DOHH2 (cell line): Measurements from ENCODE around the gene RIMS1.
"Not testable (repeated sequence)": the region's sequence is repeated elsewhere in the genome, so short reads cannot be mapped to it uniquely, and the experiment has no call there.

Experiments
- H3F3A ChIP-seq: fragments of 200-600 bp; sonication (generic), shearing (Covaris generic); 2 replicates; pipeline ENCODE4 v1.6.0; 2016; ENCODE audit warnings: antibody characterized with exemption, mild to moderate bottlenecking; ENCODE audit not compliant: control insufficient read depth, insufficient read depth
- H3K27ac ChIP-seq: fragments of 200-600 bp; sonication (generic); 2 replicates; pipeline ENCODE4 v1.5.1; 2014; ENCODE audit warnings: low read depth, mild to moderate bottlenecking, low read length, moderate library complexity
- H3K27me3 ChIP-seq: fragments of 200-600 bp; sonication (generic); 2 replicates; pipeline ENCODE4 v1.6.1; 2014; ENCODE audit warnings: mild to moderate bottlenecking, low read length, mixed read lengths; ENCODE audit not compliant: control insufficient read depth
- H3K36me3 ChIP-seq: fragments of 200-600 bp; sonication (generic); 2 replicates; pipeline ENCODE4 v1.6.1; 2014; ENCODE audit warnings: mild to moderate bottlenecking, low read length, moderate library complexity, mixed read lengths; ENCODE audit not compliant: control insufficient read depth
- H3K4me1 ChIP-seq: fragments of 200-600 bp; sonication (generic); 2 replicates; pipeline ENCODE4 v1.6.1; 2014; ENCODE audit warnings: mild to moderate bottlenecking, low read length, mixed read lengths; ENCODE audit not compliant: control insufficient read depth
- H3K4me2 ChIP-seq: fragments of 200-600 bp; sonication (generic); 2 replicates; pipeline ENCODE4 v1.6.0; 2014; ENCODE audit warnings: mild to moderate bottlenecking, low read length, moderate library complexity
- H3K4me3 ChIP-seq: fragments of 200-600 bp; sonication (generic); 2 replicates; pipeline ENCODE4 v1.5.1; 2014; ENCODE audit warnings: mild to moderate bottlenecking, low read length, mixed read lengths
- H3K79me2 ChIP-seq: fragments of 200-600 bp; sonication (generic); 2 replicates; pipeline ENCODE4 v1.6.1; 2014; ENCODE audit warnings: mild to moderate bottlenecking, low read length, mixed read lengths; ENCODE audit not compliant: control insufficient read depth
- H3K9me2 ChIP-seq: fragments of 200-600 bp; sonication (generic); replicated peaks from 2 replicates; pipeline ENCODE4 v1.6.1; 2014; ENCODE audit warnings: mild to moderate bottlenecking, low read length, mixed read lengths; ENCODE audit not compliant: control insufficient read depth
- H3K9me3 ChIP-seq: fragments of 200-600 bp; sonication (generic); 2 replicates; pipeline ENCODE4 v1.6.1; 2014; ENCODE audit warnings: antibody characterized with exemption, low read length, mixed read lengths; ENCODE audit not compliant: control insufficient read depth, insufficient read depth
- H4K20me1 ChIP-seq: fragments of 200-600 bp; sonication (generic); 2 replicates; pipeline ENCODE4 v1.6.0; 2014; ENCODE audit warnings: low read depth, mild to moderate bottlenecking, antibody characterized with exemption, low read length, moderate library complexity; ENCODE audit not compliant: control insufficient read depth, insufficient read depth
- EZH2phosphoT487 ChIP-seq: fragments of 200-600 bp; sonication (generic); IDR thresholded peaks from 2 replicates; pipeline ENCODE4 v1.6.1; 2017; ENCODE audit warnings: borderline replicate concordance, mild to moderate bottlenecking, antibody characterized with exemption, low read length, moderate library complexity, mixed read lengths
- TF ChIP-seq, protein P1 (sequence below): fragments of 200-600 bp; sonication (generic); IDR thresholded peaks from one replicate; pipeline ENCODE4 v1.5.1; 2014; ENCODE audit warnings: antibody characterized with exemption, mild to moderate bottlenecking, low read depth, low read length; ENCODE audit not compliant: poor library complexity, severe bottlenecking

The RIMS1 gene

DNA sequence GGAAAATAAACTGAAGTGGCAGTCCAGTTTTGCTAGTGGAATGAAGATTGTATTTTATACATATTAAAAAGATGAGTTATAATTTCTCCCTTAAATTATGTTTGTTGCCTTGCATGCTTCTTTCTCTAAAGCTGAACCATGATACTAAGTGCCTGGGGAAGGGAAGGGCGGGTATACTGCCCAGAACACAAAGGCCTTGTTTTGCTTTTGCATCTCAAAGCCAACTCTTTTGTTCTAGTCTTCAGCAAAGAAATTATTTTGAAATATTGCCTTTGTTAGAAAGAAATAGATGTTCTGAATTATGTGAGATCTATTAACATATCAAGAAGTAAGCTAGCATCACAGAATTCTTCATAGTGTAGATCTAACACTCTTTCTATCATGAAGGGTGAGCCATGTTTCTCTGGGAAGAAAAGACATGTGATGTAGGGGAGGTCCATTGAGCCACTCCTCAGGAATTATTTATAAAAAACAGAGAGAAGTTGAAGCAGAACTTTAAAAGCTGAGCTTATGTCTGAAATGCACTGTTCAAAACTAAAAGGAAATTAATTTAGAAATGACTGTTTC, 108.4 kb downstream of the RIMS1 start:
- H3K36me3 ChIP-seq: no peaks in the 10 kb centered on the region
- no peak overlapping the region for H3K4me2 ChIP-seq
- no peaks in the 10 kb centered on the region for H3K27me3 ChIP-seq
- TF ChIP-seq EZH2phosphoT487: no peak
- TF ChIP-seq, protein P1, sequence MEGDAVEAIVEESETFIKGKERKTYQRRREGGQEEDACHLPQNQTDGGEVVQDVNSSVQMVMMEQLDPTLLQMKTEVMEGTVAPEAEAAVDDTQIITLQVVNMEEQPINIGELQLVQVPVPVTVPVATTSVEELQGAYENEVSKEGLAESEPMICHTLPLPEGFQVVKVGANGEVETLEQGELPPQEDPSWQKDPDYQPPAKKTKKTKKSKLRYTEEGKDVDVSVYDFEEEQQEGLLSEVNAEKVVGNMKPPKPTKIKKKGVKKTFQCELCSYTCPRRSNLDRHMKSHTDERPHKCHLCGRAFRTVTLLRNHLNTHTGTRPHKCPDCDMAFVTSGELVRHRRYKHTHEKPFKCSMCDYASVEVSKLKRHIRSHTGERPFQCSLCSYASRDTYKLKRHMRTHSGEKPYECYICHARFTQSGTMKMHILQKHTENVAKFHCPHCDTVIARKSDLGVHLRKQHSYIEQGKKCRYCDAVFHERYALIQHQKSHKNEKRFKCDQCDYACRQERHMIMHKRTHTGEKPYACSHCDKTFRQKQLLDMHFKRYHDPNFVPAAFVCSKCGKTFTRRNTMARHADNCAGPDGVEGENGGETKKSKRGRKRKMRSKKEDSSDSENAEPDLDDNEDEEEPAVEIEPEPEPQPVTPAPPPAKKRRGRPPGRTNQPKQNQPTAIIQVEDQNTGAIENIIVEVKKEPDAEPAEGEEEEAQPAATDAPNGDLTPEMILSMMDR: no peak
- no peak overlapping the region for H3K4me3 ChIP-seq
- no peaks in the 10 kb centered on the region for H3K79me2 ChIP-seq
- H4K20me1 ChIP-seq: no peaks in the 10 kb centered on the region
- no peaks in the 10 kb centered on the region for H3K9me2 ChIP-seq
- H3F3A ChIP-seq: no peaks in the 10 kb centered on the region
- H3K9me3 ChIP-seq: no peaks in the 10 kb centered on the region
- H3K4me1 ChIP-seq: no peaks in the 10 kb centered on the region
- no peak overlapping the region for H3K27ac ChIP-seq

DNA sequence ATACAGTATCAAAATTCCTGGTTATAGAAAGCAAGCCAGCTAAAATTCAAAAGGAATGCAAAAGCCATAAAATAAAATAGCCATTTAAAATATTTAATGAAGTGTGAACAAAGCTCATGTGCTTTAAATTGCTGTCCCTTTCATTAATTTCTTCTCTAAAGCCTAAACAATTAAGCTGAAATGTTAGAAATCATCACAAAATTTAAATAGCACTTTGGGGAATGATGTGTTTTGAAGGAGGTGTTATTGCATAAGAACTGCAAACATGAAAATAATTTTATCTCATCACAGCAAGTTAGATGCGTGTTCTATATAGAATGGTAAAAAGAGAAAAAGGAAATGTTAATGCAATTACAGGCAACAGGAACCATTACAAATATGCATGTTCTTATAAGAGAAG, 111.0 kb downstream of the RIMS1 start:
- H3K27me3 ChIP-seq: no peaks in the 10 kb centered on the region
- no peaks in the 10 kb centered on the region for H3F3A ChIP-seq
- H3K27ac ChIP-seq: no peak overlapping the region
- H3K4me1 ChIP-seq: no peaks in the 10 kb centered on the region
- no peak overlapping the region for H3K4me2 ChIP-seq
- no peaks in the 10 kb centered on the region for H3K79me2 ChIP-seq
- H3K4me3 ChIP-seq: no peak overlapping the region
- TF ChIP-seq, protein P1: no peak
- no peak for TF ChIP-seq EZH2phosphoT487
- no peaks in the 10 kb centered on the region for H3K36me3 ChIP-seq
- H4K20me1 ChIP-seq: no peaks in the 10 kb centered on the region
- no peaks in the 10 kb centered on the region for H3K9me2 ChIP-seq
- no peaks in the 10 kb centered on the region for H3K9me3 ChIP-seq

- Histone ChIP-seq H3K9me3 (no peaks in the 10 kb centered on the region; the same call in 1 of the 2 replicates), H3K4me3 (no peak overlapping the region), H3K4me2 (no peak overlapping the region), H3K36me3 (no peaks in the 10 kb centered on the region), H3K9me2 (no peaks in the 10 kb centered on the region), H3K27ac (no peak overlapping the region), H3F3A (no peaks in the 10 kb centered on the region), H3K79me2 (no peaks in the 10 kb centered on the region), H3K27me3 (no peaks in the 10 kb centered on the region), H4K20me1 (no peaks in the 10 kb centered on the region), H3K4me1 (no peaks in the 10 kb centered on the region)
- TF ChIP-seq EZH2phosphoT487: no peak
- TF ChIP-seq, protein P1: no peak
These were observed 116.1 kb downstream of the RIMS1 start for GRCh38 chr6:72002415-72002814.

GRCh38 chr6:72006591-72006990, 120.2 kb downstream of the RIMS1 start:
- not testable (repeated sequence) for H3K36me3 ChIP-seq, H3F3A ChIP-seq, H4K20me1 ChIP-seq, H3K27me3 ChIP-seq, H3K79me2 ChIP-seq, H3K9me2 ChIP-seq, H3K27ac ChIP-seq, H3K4me2 ChIP-seq, H3K4me3 ChIP-seq, H3K9me3 ChIP-seq, H3K4me1 ChIP-seq
